Kidney epithelial cell (primary cell): Measurements from ENCODE around the gene CFAP299. TPM values are rescaled to one million over a fixed set of nuclear protein-coding genes. Genes with fewer than 3 reads are reported as not detected.
A peak's percentile ranks its signal among the peaks of the same experiment; 100 is the strongest.
"Not testable (repeated sequence)": the region's sequence is repeated elsewhere in the genome, so short reads cannot be mapped to it uniquely, and the experiment has no call there.

ENCODE experiments used
- DNase-seq: peaks from one replicate; pipeline ENCODE4 v3.0.0-alpha.2; 2010; ENCODE audit warnings: low read depth
- H3K27me3 ChIP-seq: 2 replicates; pipeline ENCODE4 v1.6.0; 2011; ENCODE audit warnings: low read length; ENCODE audit not compliant: control insufficient read depth, insufficient read depth
- H3K36me3 ChIP-seq: 2 replicates; pipeline ENCODE4 v1.5.1; 2011; ENCODE audit warnings: low read length; ENCODE audit not compliant: control insufficient read depth, insufficient read depth
- H3K4me3 ChIP-seq: 2 replicates; pipeline ENCODE4 v1.5.1; 2011; ENCODE audit warnings: low read depth, mild to moderate bottlenecking, control low read depth, low read length
- CTCF ChIP-seq: IDR thresholded peaks from 2 replicates; pipeline ENCODE4 v1.5.1; 2011; ENCODE audit warnings: mild to moderate bottlenecking, moderate library complexity, low read length, control low read depth, inconsistent platforms; ENCODE audit not compliant: insufficient read depth, poor library complexity, severe bottlenecking
- total RNA-seq: library from RNA; depleted of rRNA; stranded (reverse); fragments of >200 nt; gene quantifications from 2 replicates; pipeline ENCODE4 v1.2.3, GENCODE V29; 2015

CFAP299 gene
- total RNA-seq: not detected in 2 replicates

- DNase-seq: peak; percentile 63
- H3K36me3 ChIP-seq: no peaks in the 10 kb centered on the region
- peak; percentile 75 for TF ChIP-seq CTCF
- no peaks in the 10 kb centered on the region for H3K27me3 ChIP-seq
- H3K4me3 ChIP-seq: peak within 1 kb of the TSS; percentile 64
Observed at GRCh38 chr4:80335554-80336358, at the start of gene CFAP299. CFAP299 (plus strand) TSS chr4:80335730.

DNA sequence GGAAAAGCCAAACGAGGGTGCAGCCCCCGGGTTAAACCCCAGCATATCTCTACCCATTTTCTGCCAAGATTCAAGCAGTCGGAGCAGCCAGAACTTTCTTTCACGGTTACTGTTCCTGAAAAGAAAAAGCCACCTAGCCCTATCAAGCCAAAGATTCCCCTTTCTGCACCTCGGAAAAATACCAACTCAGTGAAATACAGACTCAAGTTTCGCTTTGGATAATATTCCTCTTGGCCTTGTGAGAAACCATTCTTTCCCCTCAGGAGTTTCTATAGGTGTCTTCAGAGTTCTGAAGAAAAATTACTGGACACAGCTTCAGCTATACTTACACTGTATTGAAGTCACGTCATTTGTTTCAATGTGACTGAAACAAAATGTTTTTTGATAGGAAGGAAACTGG, 49.1 kb upstream of the CFAP299 start:
- TF ChIP-seq CTCF: no peak
- H3K36me3 ChIP-seq: no peaks in the 10 kb centered on the region
- H3K27me3 ChIP-seq: no peaks in the 10 kb centered on the region
- DNase-seq: no peak
- no peak overlapping the region for H3K4me3 ChIP-seq

- not testable (repeated sequence) for DNase-seq, H3K36me3 ChIP-seq, H3K27me3 ChIP-seq, H3K4me3 ChIP-seq
Observed at GRCh38 chr4:80290665-80291064, 44.9 kb upstream of the CFAP299 start.

- no peak overlapping the region for H3K4me3 ChIP-seq
- TF ChIP-seq CTCF: no peak
- H3K36me3 ChIP-seq: no peaks in the 10 kb centered on the region
- DNase-seq: no peak
- no peaks in the 10 kb centered on the region for H3K27me3 ChIP-seq
Observed at GRCh38 chr4:80294206-80294605, 41.3 kb upstream of the CFAP299 start.

DNA sequence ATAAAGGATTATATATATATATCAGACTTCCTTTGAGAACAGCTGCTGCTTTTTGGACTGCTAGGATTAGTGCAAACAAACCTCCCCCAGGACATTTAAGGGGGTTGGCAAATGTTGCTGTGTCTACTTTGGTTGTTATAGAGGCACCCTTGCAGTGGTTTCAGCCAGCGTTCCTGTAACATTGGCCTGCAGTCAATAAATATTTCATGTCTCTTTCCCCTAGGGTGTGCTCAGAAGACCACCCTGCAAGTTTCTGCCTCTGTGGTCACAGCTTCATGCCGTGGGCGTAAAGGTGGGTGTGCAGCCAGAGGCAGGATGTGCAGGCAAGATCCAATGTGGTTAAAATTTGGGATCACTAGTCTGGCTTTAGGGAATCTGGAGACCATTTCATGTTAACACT, 40.2 kb upstream of the CFAP299 start:
- TF ChIP-seq CTCF: no peak
- Histone ChIP-seq H3K36me3 (no peaks in the 10 kb centered on the region), H3K4me3 (no peak overlapping the region), H3K27me3 (no peaks in the 10 kb centered on the region)
- DNase-seq: no peak

- TF ChIP-seq CTCF: no peak
- DNase-seq: no peak
- H3K27me3 ChIP-seq: no peaks in the 10 kb centered on the region
- no peak overlapping the region for H3K4me3 ChIP-seq
- H3K36me3 ChIP-seq: no peaks in the 10 kb centered on the region
Observed at GRCh38 chr4:80295826-80296225, 39.7 kb upstream of the CFAP299 start.
